A549 treated with AZD9567 at 1 μM for 4 hours (cell line): ENCODE results near the gene RWDD3. TPM values are rescaled to one million over a fixed set of nuclear protein-coding genes. Genes with fewer than 3 reads are reported as not detected.

Experiments
- total RNA-seq: library from RNA; stranded (reverse); fragments of 200-300 nt; extraction: Qiagen RNA extraction; gene quantifications from 5 replicates; pipeline ENCODE4 v1.2.3, GENCODE V29; 2022; ENCODE audit not compliant: insufficient read depth

The RWDD3 gene, protein sequence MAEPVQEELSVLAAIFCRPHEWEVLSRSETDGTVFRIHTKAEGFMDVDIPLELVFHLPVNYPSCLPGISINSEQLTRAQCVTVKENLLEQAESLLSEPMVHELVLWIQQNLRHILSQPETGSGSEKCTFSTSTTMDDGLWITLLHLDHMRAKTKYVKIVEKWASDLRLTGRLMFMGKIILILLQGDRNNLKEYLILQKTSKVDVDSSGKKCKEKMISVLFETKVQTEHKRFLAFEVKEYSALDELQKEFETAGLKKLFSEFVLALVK
- total RNA-seq, result 7.9 to 10.7 TPM (median 9.6 TPM) in 5 replicates

DNA sequence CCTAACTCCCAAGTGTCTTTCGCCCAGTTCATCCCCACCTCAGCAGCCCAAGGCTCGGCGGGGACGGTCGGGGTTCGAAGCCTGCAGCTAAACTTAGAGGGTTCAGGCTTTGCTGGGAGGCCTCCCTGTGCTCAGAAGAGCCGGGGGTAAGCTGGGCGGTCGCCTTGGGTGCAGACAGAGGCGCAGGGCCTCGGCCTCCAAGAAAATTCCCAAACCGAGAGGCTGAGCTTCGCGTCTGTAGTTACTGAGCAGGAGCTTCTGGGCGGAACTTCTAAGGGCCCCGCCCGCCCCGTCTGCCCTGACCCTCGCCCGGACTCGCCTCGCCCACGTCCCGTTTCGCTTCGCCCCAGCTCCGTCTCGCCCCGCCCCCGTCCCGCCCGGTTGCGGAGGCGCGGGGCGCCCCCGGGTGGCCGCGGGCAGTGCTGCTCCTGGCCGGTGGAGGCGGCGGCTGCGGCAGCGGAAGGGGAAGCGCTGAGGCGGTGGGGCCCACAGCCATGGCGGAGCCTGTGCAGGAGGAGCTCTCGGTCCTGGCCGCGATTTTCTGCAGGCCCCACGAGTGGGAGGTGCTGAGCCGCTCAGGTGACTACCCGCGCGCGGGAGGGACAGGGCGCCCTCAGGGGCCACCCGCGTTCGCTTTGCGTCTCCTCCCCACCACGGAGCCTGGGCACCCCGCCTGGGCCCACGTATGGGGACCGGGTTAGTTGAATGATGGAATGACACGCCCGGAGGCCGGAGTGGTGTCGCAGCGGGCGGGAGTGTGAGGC is at the start of gene RWDD3:
RWDD3 (plus strand) TSS at position 474 of the 764 bp plus-strand sequence; CDS start at position 495, 21 bp downstream.

Other genes with a start within 250 kb of the RWDD3 start
- gene ALG14, start 161.3 kb upstream of the RWDD3 start, total RNA-seq, result 5.0 to 11.1 TPM (median 6.2 TPM) in 5 replicates
- 8.0 to 12.3 TPM (median 11.4 TPM) in 5 replicates for gene TLCD4, start 116.9 kb upstream of the RWDD3 start, total RNA-seq